GM12891 (cell line): ENCODE data around the gene IFT80. TPM values are rescaled to one million over a fixed set of nuclear protein-coding genes. Genes with fewer than 3 reads are reported as not detected.
A peak's percentile ranks its signal among the peaks of the same experiment; 100 is the strongest.

Experiments
- DNase-seq: peaks from one replicate; pipeline ENCODE4 v3.0.0; 2011; ENCODE audit warnings: low spot score; ENCODE audit not compliant: insufficient read length
- FAIRE-seq: peaks from 2 replicates; lab custom pipeline; 2011; peaks lifted over from hg19 to GRCh38; lab: Jason Lieb, UNC
- PAX5 ChIP-seq: IDR thresholded peaks from 2 replicates; pipeline ENCODE4 v1.6.1; 2011; ENCODE audit warnings: low read length, moderate library complexity, mild to moderate bottlenecking; ENCODE audit not compliant: insufficient read depth, severe bottlenecking
- POLR2A ChIP-seq: IDR thresholded peaks from 2 replicates; pipeline ENCODE4 v1.6.1; 2011; ENCODE audit warnings: low read depth, low read length, control low read depth
- POLR2AphosphoS5 ChIP-seq: IDR thresholded peaks from 2 replicates; pipeline ENCODE4 v1.6.1; 2011; ENCODE audit warnings: low read depth, low read length, control low read depth
- POU2F2 ChIP-seq: IDR thresholded peaks from 2 replicates; pipeline ENCODE4 v1.6.1; 2011; ENCODE audit warnings: low read depth, mild to moderate bottlenecking, control low read depth, low read length, moderate library complexity
- SPI1 ChIP-seq: IDR thresholded peaks from 2 replicates; pipeline ENCODE4 v1.6.1; 2011; ENCODE audit warnings: low read depth, low read length, control low read depth
- TAF1 ChIP-seq: IDR thresholded peaks from 2 replicates; pipeline ENCODE4 v1.6.1; 2011; ENCODE audit warnings: low read depth, low read length, control low read depth
- polyA plus RNA-seq: library from polyadenylated mRNA; unstranded; fragments of >200 nt; gene quantifications from one replicate; pipeline ENCODE4 v1.2.1, GENCODE V29; 2012; ENCODE audit warnings: low read depth, missing spikeins, inconsistent platforms; ENCODE audit not compliant: missing spikeins

Gene IFT80
- polyA plus RNA-seq: 7.9 TPM

DNA sequence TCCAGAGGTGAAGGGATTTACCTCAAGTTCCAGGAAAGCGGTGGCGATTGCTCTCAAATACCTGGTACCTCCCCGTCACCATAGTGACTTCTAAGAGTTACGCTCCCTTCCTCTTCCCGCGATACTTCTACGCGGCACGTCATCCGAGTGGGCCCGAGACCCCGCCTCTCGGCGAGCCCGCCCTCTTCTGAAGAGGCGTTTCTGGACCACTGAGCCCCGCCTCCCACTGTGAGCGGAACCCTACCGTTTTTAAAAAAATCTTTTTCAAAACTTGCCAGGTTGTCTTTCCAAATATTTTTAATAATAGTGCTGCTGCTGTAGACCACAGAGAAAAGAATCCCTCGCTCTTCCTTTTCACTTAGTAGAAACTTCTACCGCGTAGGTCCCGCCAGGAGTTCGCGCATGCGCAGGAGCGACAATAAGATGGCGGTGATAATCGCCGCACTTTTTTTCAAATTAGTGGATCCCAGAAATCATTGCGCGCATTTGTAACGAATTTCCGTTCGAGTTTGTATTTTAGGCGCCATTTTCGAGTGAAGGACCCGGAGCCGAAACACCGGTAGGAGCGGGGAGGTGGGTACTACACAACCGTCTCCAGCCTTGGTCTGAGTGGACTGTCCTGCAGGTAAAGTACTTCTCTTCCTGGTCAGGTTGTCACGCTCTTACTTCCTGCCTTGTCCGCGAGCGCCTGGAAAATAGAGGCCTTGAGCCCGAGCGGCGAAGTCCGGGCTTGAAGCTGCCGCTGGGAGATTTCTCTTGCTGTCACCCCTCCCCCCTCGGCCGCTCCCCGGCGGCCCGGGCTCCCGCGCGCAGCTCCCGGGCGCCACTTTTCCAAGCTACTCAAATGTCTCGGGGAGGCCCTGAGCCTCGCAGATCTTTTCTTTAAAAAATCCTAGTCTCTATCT is at the start of gene IFT80, which contains the start of gene SMC4:
Gene IFT80 (minus strand): TSS at position 101 of the 905 bp plus-strand sequence. CDS start 14,625 bp downstream, outside the sequence.
Gene SMC4 (plus strand): TSS at position 526 of the 905 bp plus-strand sequence. CDS start 1,177 bp downstream, outside the sequence.
- FAIRE-seq: peak; percentile 92
- TF ChIP-seq POU2F2: 0 out of 2 replicates have a peak, but pooled peaks have one; percentile 40
- TF ChIP-seq TAF1: peak; percentile 53; the same call in 1 of the 2 replicates
- peak; percentile 81; the same call in 1 of the 2 replicates for TF ChIP-seq POLR2AphosphoS5
- TF ChIP-seq PAX5: peak; percentile 67
- peak; percentile 16; the same call in 1 of the 2 replicates for TF ChIP-seq SPI1
- peak; percentile 69; the same call in 1 of the 2 replicates for TF ChIP-seq POLR2A
- peak; percentile 54 for DNase-seq

GRCh38 chr3:160447544-160447943 is 48.5 kb upstream of the IFT80 start:
- TF ChIP-seq POLR2A (no peak), POLR2AphosphoS5 (no peak), TAF1 (no peak), POU2F2 (no peak), SPI1 (no peak), PAX5 (no peak)
- DNase-seq (no peak), FAIRE-seq (no peak)

DNA sequence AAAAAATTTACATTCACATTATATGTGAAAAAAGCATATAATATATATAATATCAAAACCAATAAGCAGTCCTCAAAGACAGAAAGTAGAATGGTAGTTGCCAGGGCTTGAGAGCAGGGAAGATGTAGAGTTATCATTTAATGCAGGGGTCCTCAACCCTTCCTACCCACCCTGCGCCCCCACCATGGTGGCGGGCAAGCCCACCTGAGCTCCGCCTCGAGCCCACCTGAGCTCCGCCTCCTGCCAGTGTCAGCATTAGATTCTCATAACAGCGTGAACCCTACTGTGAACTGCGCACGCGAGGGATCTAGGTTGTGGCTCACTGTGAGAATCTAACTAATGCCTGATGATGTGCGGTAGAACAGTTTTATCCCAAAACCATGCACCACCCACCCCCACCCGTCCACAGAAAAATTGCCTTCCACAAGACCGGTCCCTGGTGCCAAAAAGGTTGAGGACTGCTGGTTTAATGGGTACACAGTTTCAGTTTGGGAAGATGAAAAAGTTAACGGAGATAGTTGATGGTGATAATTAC is 47.6 kb upstream of the IFT80 start:
- TF ChIP-seq POU2F2: no peak
- no peak for TF ChIP-seq POLR2AphosphoS5
- no peak for TF ChIP-seq SPI1
- FAIRE-seq (no peak), DNase-seq (no peak)

DNA sequence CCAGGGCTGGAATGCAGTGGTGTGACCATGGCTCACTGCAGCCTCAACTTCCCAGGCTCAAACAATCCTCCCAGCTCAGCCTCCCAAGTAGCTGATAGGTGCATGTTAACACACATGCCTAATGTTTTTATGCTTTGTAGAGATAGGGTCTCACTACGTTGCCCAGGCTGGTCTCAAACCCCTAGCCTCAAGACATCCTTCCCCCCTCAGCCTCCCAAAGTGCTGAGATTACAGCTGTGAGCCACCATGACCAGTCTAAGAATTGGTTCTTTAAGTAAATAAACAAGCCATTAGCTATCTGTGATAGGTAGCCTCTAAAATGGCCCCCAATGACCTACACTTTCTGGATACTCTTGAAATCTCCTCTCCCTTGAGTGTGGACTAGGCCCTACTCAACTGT is 46.8 kb upstream of the IFT80 start:
- TF ChIP-seq SPI1 (no peak), POU2F2 (no peak), PAX5 (no peak), POLR2AphosphoS5 (no peak), TAF1 (no peak), POLR2A (no peak)
- FAIRE-seq (no peak), DNase-seq (no peak)

- no peak for FAIRE-seq
- TF ChIP-seq POU2F2 (no peak), POLR2A (no peak), POLR2AphosphoS5 (no peak), PAX5 (no peak), SPI1 (no peak), TAF1 (no peak)
- no peak for DNase-seq
Measured at GRCh38 chr3:160444411-160444810, 45.4 kb upstream of the IFT80 start.

DNA sequence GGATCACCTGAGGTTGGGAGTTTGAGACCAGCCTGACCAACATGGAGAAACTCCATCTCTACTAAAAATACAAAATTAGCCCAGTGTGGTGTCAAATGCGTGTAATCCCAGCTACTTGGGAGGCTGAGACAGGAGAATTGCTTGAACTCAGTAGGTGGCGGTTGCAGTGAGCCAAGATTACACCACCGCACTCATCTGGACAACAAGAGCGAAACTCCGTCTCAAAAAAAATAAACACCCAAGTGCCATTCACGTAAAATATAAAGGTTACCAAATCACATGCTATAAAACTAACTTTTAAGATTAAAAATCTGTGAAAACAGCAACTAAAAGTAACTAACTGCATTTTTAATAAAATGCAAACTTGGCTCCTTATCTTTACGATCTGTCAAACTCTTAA is 41.7 kb upstream of the IFT80 start:
- TF ChIP-seq POLR2AphosphoS5 (no peak), POLR2A (no peak), PAX5 (no peak), TAF1 (no peak), POU2F2 (no peak), SPI1 (no peak)
- DNase-seq: no peak
- no peak for FAIRE-seq

GRCh38 chr3:160437083-160437455 is 38.0 kb upstream of the IFT80 start:
- DNase-seq (no peak), FAIRE-seq (no peak)
- TF ChIP-seq PAX5 (no peak), POLR2AphosphoS5 (no peak), POU2F2 (no peak), TAF1 (no peak), POLR2A (no peak), SPI1 (no peak)

DNA sequence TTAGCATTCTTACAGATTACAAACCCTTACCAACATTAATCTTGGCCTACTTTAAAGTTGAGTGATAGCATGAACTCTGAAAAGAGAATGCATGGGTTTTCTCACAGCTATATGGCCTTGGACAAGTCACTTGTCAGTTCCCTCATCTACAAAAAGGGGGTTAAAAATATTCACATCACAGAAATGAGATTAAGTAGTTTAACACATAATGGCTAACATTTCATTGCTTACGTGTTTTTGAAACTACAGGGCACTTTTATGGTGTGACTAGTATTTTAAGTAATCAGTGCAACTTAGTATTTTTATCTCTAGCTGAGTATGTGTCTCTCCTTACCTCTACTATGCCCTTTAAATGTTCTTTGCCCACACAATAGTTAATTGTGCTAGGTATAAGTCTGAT is 36.7 kb upstream of the IFT80 start:
- FAIRE-seq (no peak), DNase-seq (no peak)
- TF ChIP-seq POLR2AphosphoS5 (no peak), SPI1 (no peak), TAF1 (no peak), POU2F2 (no peak), PAX5 (no peak), POLR2A (no peak)

- no peak for TF ChIP-seq SPI1
- TF ChIP-seq PAX5: no peak
- FAIRE-seq (no peak), DNase-seq (no peak)
Measured at GRCh38 chr3:160435095-160435494, 36.1 kb upstream of the IFT80 start.

DNA sequence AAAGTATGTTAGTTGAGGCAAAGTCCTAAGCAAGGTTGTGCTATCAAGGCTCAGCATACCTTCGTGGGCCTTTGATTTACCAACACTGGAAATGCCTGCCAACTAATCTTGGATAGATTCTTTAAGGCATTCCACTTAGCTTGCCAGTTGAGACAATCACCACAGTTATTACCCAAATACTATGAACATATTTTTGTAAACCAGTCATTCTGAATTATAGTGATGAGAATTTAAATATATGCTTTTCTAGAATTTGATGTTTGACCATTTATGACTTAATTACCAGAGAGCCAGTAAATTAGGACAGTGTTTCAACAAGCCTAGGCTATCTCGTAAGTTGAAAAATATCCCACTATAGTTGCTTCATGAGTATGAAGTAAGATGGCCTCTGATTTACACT is 35.0 kb upstream of the IFT80 start:
- no peak for DNase-seq
- TF ChIP-seq POLR2AphosphoS5: no peak
- TF ChIP-seq PAX5: no peak
- TF ChIP-seq POLR2A: no peak; the same call in 1 of the 2 replicates
- no peak for TF ChIP-seq POU2F2
- no peak for TF ChIP-seq SPI1
- TF ChIP-seq TAF1: no peak
- FAIRE-seq: no peak

DNA sequence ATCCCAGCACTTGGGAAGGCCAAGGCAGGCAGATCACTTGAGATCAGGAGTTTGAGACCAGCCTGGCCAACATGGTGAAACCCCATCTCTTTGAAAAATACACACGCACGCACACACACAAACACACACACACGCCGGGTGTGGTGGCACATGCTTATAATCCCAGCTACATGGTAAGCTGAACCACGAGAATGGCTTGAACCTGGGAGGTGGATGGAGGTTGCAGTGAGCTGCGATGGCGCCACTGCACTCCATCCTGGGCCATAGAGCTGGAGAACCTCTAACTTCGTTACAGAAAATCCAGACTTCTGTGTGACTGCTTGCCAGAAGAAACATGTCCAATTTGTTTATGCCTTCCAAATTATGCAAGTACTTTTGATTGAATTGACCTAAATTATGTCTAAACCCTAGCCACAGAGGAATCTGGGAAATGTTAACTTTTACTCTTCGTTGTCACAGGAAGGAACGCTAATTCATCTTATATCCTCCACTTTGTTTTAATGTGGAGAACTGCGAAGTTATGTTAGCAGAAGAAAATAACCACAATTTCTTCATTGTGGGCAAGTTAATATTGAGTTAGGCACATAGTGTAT is 28.9 kb upstream of the IFT80 start:
- DNase-seq (no peak), FAIRE-seq (no peak)
- TF ChIP-seq POU2F2 (no peak), POLR2AphosphoS5 (peak; percentile 56; the same call in 1 of the 2 replicates)
